Stimulated activated naive B cell treated with anti-CD40 and anti-IgM and Interleukin-4, amounts not matched to agents 10 μg/mL and 1 μg/mL and 100 μg/mL, for 72 hours (primary cell): Measurements from ENCODE around the gene MPRIP.
A peak's percentile ranks its signal among the peaks of the same experiment; 100 is the strongest.

ENCODE experiments used
- ATAC-seq, 2 donors: fragments of 150-1000 bp; cut with Tn5 transposase; replicated peaks; 2 replicates each; pipeline ENCODE4 v1.10.0; 2021; ENCODE audit warnings: moderate library complexity in 1 of 2
- DNase-seq: peaks from one replicate; pipeline ENCODE4 v3.0.0; 2021
- H3K27ac Mint-ChIP-seq: one replicate; pipeline ENCODE4 v1.8.0; 2022; ENCODE audit warnings: mild to moderate bottlenecking, mixed read lengths
- H3K27me3 Mint-ChIP-seq, 2 donors: one replicate each; pipeline ENCODE4 v1.8.0; 2022; ENCODE audit warnings: mixed read lengths in 2 of 2
- H3K36me3 Mint-ChIP-seq, 2 donors: one replicate each; pipeline ENCODE4 v1.8.0; 2022; ENCODE audit warnings: mixed read lengths in 2 of 2, mild to moderate bottlenecking in 1 of 2
- H3K4me1 Mint-ChIP-seq, 2 donors: one replicate each; pipeline ENCODE4 v1.8.0; 2022; ENCODE audit warnings: mixed read lengths in 2 of 2, mild to moderate bottlenecking in 1 of 2
- H3K4me3 Mint-ChIP-seq, 2 donors: one replicate each; pipeline ENCODE4 v1.8.0; 2022; ENCODE audit warnings: mild to moderate bottlenecking in 2 of 2, mixed read lengths in 2 of 2, moderate library complexity in 1 of 2
- H3K9me3 Mint-ChIP-seq, 2 donors: one replicate each; pipeline ENCODE4 v1.8.0; 2022; ENCODE audit warnings: mixed read lengths in 2 of 2, mild to moderate bottlenecking in 1 of 2

MPRIP gene

DNA sequence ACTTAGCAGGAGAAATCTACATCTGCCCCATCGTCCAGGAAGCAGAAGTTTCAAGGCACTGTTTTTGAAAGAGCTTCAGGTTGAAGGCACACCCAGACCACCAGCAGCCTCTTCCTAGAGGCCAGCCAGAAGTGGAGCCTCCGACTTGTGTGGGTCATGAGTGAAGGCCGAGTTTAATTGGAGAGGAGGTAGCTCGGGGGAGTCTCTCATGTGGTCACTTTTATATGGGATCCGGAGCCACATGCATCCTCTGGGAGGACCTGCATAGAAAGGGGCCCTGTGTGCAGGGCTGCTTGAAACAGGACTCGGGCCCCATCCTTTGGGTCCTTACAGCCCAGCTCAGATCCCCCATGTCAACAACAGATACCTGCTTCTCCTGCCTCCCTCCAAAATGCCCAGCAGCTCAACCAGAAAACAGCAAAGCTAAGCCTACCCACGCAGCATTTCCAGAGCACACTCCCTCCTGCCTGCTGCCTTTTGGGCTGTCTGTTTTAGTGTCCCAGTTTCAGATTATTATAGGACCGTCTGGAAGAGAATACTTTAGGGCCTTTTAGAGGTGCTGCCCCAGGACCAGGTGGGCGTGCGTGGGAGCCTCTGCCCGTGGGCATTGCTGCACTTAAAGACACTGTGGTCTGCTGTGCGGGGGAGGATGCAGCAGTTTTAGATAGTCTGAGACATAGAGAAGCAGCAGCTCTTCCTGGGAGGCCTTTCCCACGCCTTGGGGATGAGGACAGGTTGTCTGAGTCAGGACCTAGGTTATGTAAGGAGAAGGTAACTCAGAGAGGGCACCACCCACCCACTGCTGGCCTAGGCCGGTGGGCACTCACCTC is 29.5 kb downstream of the MPRIP start:
- H3K9me3 Mint-ChIP-seq, result peaks cover 5 to 8% of the 10 kb centered on the region in 2 donors
- H3K4me3 Mint-ChIP-seq, result no peak overlapping the region
- no peak for ATAC-seq
- H3K27me3 Mint-ChIP-seq, result no peaks in the 10 kb centered on the region
- peak overlapping the region; percentile 83 for H3K27ac Mint-ChIP-seq
- H3K4me1 Mint-ChIP-seq, result peaks cover 44 to 76% of the 10 kb centered on the region in 2 donors
- DNase-seq, result no peak
- peaks cover 21 to 46% of the 10 kb centered on the region in 2 donors for H3K36me3 Mint-ChIP-seq

DNA sequence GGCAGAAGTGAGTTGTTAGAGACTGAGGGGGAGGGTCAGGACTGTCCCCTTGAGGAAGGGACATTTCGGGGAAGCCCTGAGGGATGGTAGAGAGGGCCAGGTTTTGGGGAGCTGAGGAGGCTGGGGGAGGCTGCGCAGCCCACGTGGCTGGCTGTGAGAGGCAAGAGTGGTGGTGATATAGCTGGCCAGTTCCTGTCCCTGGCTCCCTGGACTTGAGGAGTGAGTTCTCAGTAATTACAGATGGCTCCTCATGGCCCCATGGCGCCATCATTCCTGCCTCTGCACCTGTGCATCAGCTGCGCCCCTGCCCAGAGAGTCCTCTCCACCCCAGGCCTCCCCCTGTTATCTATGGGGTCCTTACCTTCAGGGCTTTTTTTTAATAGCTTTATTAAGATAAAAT is 30.3 kb downstream of the MPRIP start:
- H3K9me3 Mint-ChIP-seq, result peaks cover 5 to 8% of the 10 kb centered on the region in 2 donors
- ATAC-seq (no peak), DNase-seq (no peak)
- no peak overlapping the region for H3K27ac Mint-ChIP-seq
- peaks cover 42 to 68% of the 10 kb centered on the region in 2 donors for H3K4me1 Mint-ChIP-seq
- peaks cover 23 to 53% of the 10 kb centered on the region in 2 donors for H3K36me3 Mint-ChIP-seq
- no peaks in the 10 kb centered on the region for H3K27me3 Mint-ChIP-seq
- no peak overlapping the region for H3K4me3 Mint-ChIP-seq

GRCh38 chr17:17073030-17073564 is 30.8 kb downstream of the MPRIP start:
- peaks cover 5 to 8% of the 10 kb centered on the region in 2 donors for H3K9me3 Mint-ChIP-seq
- H3K27ac Mint-ChIP-seq, result peak overlapping the region; percentile 25
- no peaks in the 10 kb centered on the region for H3K27me3 Mint-ChIP-seq
- no peak overlapping the region for H3K4me3 Mint-ChIP-seq
- H3K36me3 Mint-ChIP-seq, result peaks cover 25 to 57% of the 10 kb centered on the region in 2 donors
- ATAC-seq (no peak), DNase-seq (no peak)
- peaks cover 42 to 66% of the 10 kb centered on the region in 2 donors for H3K4me1 Mint-ChIP-seq

GRCh38 chr17:17073581-17074403 is 31.5 kb downstream of the MPRIP start:
- H3K27ac Mint-ChIP-seq, result peak overlapping the region; percentile 28
- DNase-seq (no peak), ATAC-seq (no peak)

DNA sequence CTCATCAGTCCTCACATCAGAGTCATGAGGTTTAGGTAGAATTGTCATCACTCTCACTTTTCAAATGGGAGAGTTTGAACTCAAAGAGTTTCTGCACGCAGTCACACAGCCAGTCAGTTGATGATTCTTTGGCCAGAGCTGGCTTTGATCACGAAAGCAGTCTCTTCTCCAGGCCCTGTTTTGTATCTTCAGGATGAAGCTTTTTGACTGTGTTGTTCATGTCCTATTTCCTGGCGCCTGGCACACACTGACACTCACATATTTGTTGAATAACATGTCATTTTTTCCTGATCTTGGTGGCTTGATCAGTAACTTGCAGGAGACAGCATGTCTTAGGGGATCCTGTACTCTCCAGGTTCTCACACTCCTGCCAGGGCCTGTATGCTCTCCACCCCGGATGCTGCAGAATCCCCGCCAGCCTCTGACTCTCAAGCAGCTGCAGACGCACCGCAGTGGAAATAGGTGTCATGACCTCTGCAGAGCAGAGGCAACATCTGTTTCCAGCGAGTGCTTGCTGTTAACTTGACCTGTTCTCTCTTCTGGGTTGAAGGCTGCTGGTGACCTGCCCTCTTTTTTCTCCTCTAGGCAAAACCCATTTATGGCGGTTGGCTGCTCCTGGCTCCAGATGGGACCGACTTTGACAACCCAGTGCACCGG is 33.0 kb downstream of the MPRIP start:
- Mint-ChIP-seq H3K9me3 (peaks cover 2 to 3% of the 10 kb centered on the region in 2 donors), H3K27ac (peak overlapping the region; percentile 9), H3K4me1 (peaks cover 43 to 59% of the 10 kb centered on the region in 2 donors), H3K36me3 (peaks cover 21 to 61% of the 10 kb centered on the region in 2 donors), H3K4me3 (no peak overlapping the region), H3K27me3 (no peaks in the 10 kb centered on the region)
- ATAC-seq (no peak), DNase-seq (no peak)

More at GRCh38 chr17:17073581-17074403, 31.5 kb downstream of the MPRIP start:
- H3K9me3 Mint-ChIP-seq, result peaks cover 5 to 8% of the 10 kb centered on the region in 2 donors
- peaks cover 26 to 63% of the 10 kb centered on the region in 2 donors for H3K36me3 Mint-ChIP-seq
- no peak overlapping the region for H3K4me3 Mint-ChIP-seq
- peaks cover 42 to 69% of the 10 kb centered on the region in 2 donors for H3K4me1 Mint-ChIP-seq
- no peaks in the 10 kb centered on the region for H3K27me3 Mint-ChIP-seq

DNA sequence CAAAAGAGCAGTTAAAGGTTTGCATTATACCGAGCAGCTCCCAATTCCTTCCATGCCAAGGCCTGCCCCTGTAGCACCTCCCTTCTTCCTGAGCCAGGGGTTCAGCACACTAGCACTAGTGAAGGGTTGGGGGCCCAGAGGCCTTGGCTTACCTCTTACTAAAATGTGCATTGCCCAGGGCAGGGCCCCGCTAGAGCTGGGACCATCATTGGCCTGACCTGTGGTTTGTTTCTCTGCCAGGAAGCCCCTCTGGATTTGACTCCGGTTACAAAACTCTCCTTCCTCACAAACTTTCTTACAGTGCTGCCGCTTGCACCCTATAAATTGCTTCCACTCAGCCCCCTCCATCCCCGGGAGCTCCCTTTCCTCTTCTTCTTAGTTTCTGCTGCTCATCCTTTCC is 33.8 kb downstream of the MPRIP start:
- Mint-ChIP-seq H3K27ac (peak overlapping the region; percentile 14), H3K27me3 (no peaks in the 10 kb centered on the region), H3K4me3 (no peak overlapping the region), H3K9me3 (no peaks in the 10 kb centered on the region), H3K4me1 (peaks cover 40 to 56% of the 10 kb centered on the region in 2 donors), H3K36me3 (peaks cover 14 to 54% of the 10 kb centered on the region in 2 donors)
- ATAC-seq, result no peak
- no peak for DNase-seq

- H3K4me3 Mint-ChIP-seq, result no peak overlapping the region
- DNase-seq, result no peak
- no peak for ATAC-seq
- no peaks in the 10 kb centered on the region for H3K9me3 Mint-ChIP-seq
- peaks cover 15 to 53% of the 10 kb centered on the region in 2 donors for H3K36me3 Mint-ChIP-seq
- H3K4me1 Mint-ChIP-seq, result peaks cover 33 to 49% of the 10 kb centered on the region in 2 donors
- no peak overlapping the region for H3K27ac Mint-ChIP-seq
- no peaks in the 10 kb centered on the region for H3K27me3 Mint-ChIP-seq
Observed at GRCh38 chr17:17077101-17077500, 34.8 kb downstream of the MPRIP start.

GRCh38 chr17:17077861-17078732 is 35.8 kb downstream of the MPRIP start:
- Mint-ChIP-seq H3K36me3 (peaks cover 20 to 53% of the 10 kb centered on the region in 2 donors), H3K27ac (no peak overlapping the region), H3K9me3 (no peaks in the 10 kb centered on the region), H3K4me3 (no peak overlapping the region), H3K27me3 (no peaks in the 10 kb centered on the region), H3K4me1 (peaks cover 27 to 39% of the 10 kb centered on the region in 2 donors)
- DNase-seq (no peak), ATAC-seq (no peak)

DNA sequence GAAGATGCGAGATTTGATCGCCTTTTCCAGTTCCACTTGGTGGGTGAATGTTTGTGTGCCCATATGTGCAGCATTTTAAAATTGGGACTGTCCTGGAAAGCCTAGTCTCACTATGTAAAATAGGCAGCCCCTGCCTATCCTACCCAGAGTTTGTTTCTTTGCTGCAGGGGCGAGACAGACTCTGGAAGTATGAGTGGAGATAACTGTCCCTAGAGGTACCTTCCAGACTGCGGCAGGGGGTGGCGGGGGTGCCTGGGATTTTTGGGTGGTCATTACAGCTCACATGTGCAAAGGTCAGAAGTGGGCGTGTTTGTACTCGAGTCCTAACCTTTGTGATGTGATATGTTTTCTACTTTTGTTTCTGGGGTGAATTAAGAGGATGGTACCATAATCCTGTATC is 36.6 kb downstream of the MPRIP start:
- ATAC-seq (no peak), DNase-seq (no peak)
- Mint-ChIP-seq H3K4me3 (no peak overlapping the region), H3K27me3 (no peaks in the 10 kb centered on the region), H3K9me3 (no peaks in the 10 kb centered on the region), H3K27ac (peak overlapping the region; percentile 11), H3K36me3 (peaks cover 20 to 56% of the 10 kb centered on the region in 2 donors), H3K4me1 (peaks cover 21 to 32% of the 10 kb centered on the region in 2 donors)

- Mint-ChIP-seq H3K9me3 (no peaks in the 10 kb centered on the region), H3K27me3 (no peaks in the 10 kb centered on the region), H3K4me1 (peaks cover 20 to 29% of the 10 kb centered on the region in 2 donors), H3K27ac (peak overlapping the region; percentile 11), H3K4me3 (no peak overlapping the region), H3K36me3 (peaks cover 20 to 61% of the 10 kb centered on the region in 2 donors)
- no peak for ATAC-seq
- DNase-seq, result no peak
Observed at GRCh38 chr17:17079336-17079735, 37.1 kb downstream of the MPRIP start.

GRCh38 chr17:17079761-17080160 is 37.5 kb downstream of the MPRIP start:
- no peaks in the 10 kb centered on the region for H3K27me3 Mint-ChIP-seq
- no peak overlapping the region for H3K27ac Mint-ChIP-seq
- ATAC-seq (no peak), DNase-seq (no peak)
- H3K4me1 Mint-ChIP-seq, result peaks cover 17 to 29% of the 10 kb centered on the region in 2 donors
- H3K4me3 Mint-ChIP-seq, result no peak overlapping the region
- H3K36me3 Mint-ChIP-seq, result peaks cover 20 to 61% of the 10 kb centered on the region in 2 donors
- H3K9me3 Mint-ChIP-seq, result no peaks in the 10 kb centered on the region

GRCh38 chr17:17080181-17080631 is 37.9 kb downstream of the MPRIP start:
- H3K27me3 Mint-ChIP-seq, result no peaks in the 10 kb centered on the region
- no peaks in the 10 kb centered on the region for H3K9me3 Mint-ChIP-seq
- DNase-seq, result no peak
- peak overlapping the region; percentile 20 for H3K27ac Mint-ChIP-seq
- H3K36me3 Mint-ChIP-seq, result peaks cover 20 to 61% of the 10 kb centered on the region in 2 donors
- H3K4me1 Mint-ChIP-seq, result peaks cover 16 to 28% of the 10 kb centered on the region in 2 donors
- H3K4me3 Mint-ChIP-seq, result no peak overlapping the region
- no peak for ATAC-seq

GRCh38 chr17:17080781-17081180 is 38.5 kb downstream of the MPRIP start:
- ATAC-seq, result no peak
- no peak for DNase-seq
- Mint-ChIP-seq H3K4me3 (no peak overlapping the region), H3K4me1 (peaks cover 14 to 22% of the 10 kb centered on the region in 2 donors), H3K9me3 (no peaks in the 10 kb centered on the region), H3K36me3 (peaks cover 20 to 55% of the 10 kb centered on the region in 2 donors), H3K27me3 (no peaks in the 10 kb centered on the region), H3K27ac (no peak overlapping the region)
